Measurements from ENCODE around the gene DAB1.

DAB1 gene

GRCh38 chr1:57066980-57067610, 356.8 kb downstream of the DAB1 start:
- in situ Hi-C loops (cut with HindIII; ENCODE audit: low sequenced_read_pairs) = no loop called here
- no peak overlapping the region for H3K4me3 ChIP-seq (ENCODE audit: low read depth, low read length)
- TF ChIP-seq CTCF (IDR thresholded peaks at IDR 0.05; ENCODE audit: low read depth, low read length, missing control alignments) = no peak
- no peak for DNase-seq (ENCODE audit: low read depth)

GRCh38 chr1:57065442-57065841, 358.4 kb downstream of the DAB1 start:
- TF ChIP-seq CTCF (IDR thresholded peaks at IDR 0.05; ENCODE audit: low read depth, low read length, missing control alignments) = no peak
- in situ Hi-C loops (cut with HindIII; ENCODE audit: low sequenced_read_pairs) = no loop called here
- no peak overlapping the region for H3K4me3 ChIP-seq (ENCODE audit: low read depth, low read length)
- no peak for DNase-seq (ENCODE audit: low read depth)

- in situ Hi-C loops (cut with HindIII; ENCODE audit: low sequenced_read_pairs) = no loop called here
- H3K4me3 ChIP-seq (ENCODE audit: low read depth, low read length) = no peak overlapping the region
- no peak for DNase-seq (ENCODE audit: low read depth)
- no peak for TF ChIP-seq CTCF (IDR thresholded peaks at IDR 0.05; ENCODE audit: low read depth, low read length, missing control alignments)
These were observed 359.3 kb downstream of the DAB1 start for GRCh38 chr1:57064379-57065140.

- H3K4me3 ChIP-seq (ENCODE audit: low read depth, low read length) = no peak overlapping the region
- no peak for TF ChIP-seq CTCF (IDR thresholded peaks at IDR 0.05; ENCODE audit: low read depth, low read length, missing control alignments)
- in situ Hi-C loops (cut with HindIII; ENCODE audit: low sequenced_read_pairs) = no loop called here
- no peak for DNase-seq (ENCODE audit: low read depth)
These were observed 360.3 kb downstream of the DAB1 start for GRCh38 chr1:57063406-57064125.

- no peak overlapping the region for H3K4me3 ChIP-seq (ENCODE audit: low read depth, low read length)
- in situ Hi-C loops (cut with HindIII; ENCODE audit: low sequenced_read_pairs) = no loop called here
- no peak for DNase-seq (ENCODE audit: low read depth)
- no peak for TF ChIP-seq CTCF (IDR thresholded peaks at IDR 0.05; ENCODE audit: low read depth, low read length, missing control alignments)
These were observed 362.5 kb downstream of the DAB1 start for GRCh38 chr1:57061369-57061768.

- DNase-seq (ENCODE audit: low read depth) = no peak
- in situ Hi-C loops (cut with HindIII; ENCODE audit: low sequenced_read_pairs) = no loop called here
- H3K4me3 ChIP-seq (ENCODE audit: low read depth, low read length) = no peak overlapping the region
- TF ChIP-seq CTCF (IDR thresholded peaks at IDR 0.05; ENCODE audit: low read depth, low read length, missing control alignments) = no peak
These were observed 363.4 kb downstream of the DAB1 start for GRCh38 chr1:57060451-57060850.
